ENCODE measurements around the gene CHRNB2. TPM values are rescaled to one million over a fixed set of nuclear protein-coding genes. Genes with fewer than 3 reads are reported as not detected.

Gene CHRNB2
- total RNA-seq, 2 donors from 2014 or later, result 0.52 to 7.6 TPM

DNA sequence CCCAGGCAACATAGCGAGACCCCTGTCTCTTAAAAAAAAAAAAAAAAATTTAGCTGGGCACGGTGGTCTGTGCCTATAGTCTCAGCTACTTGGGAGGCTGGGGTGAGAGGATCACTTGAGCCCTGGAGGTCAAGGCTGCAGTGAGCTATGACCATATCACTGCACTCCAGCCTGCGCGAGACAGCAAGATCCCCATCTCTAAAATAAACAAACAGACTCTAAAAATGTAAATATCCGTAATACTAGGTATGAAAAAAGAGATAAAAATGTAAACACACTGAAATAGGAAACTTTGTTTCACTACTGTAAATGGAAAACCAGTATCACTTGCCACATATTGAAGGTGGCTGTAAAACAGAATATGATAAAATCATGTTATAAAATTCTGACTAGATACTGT lies 23.2 kb downstream of the CHRNB2 start:
- intact Hi-C loops (cut with DNase I), result no loop called here
- ATAC-seq, result no peak
- H3K9me3 ChIP-seq, result no peaks in the 10 kb centered on the region
- no peak overlapping the region for H3K4me3 ChIP-seq
- no peak overlapping the region for H3K27ac ChIP-seq
- H3K27me3 ChIP-seq, result no peaks in the 10 kb centered on the region
- H3K4me1 ChIP-seq, result no peaks in the 10 kb centered on the region
- DNase-seq, result no peak
- peaks cover 10 to 65% of the 10 kb centered on the region in 2 donors for H3K36me3 ChIP-seq (replicated peaks in 1 of 2; ENCODE audit: insufficient read depth in 1 of 2, low read depth in 2 of 2)
- no peak for TF ChIP-seq POLR2A (IDR thresholded peaks at IDR 0.05)
- TF ChIP-seq, protein P1, sequence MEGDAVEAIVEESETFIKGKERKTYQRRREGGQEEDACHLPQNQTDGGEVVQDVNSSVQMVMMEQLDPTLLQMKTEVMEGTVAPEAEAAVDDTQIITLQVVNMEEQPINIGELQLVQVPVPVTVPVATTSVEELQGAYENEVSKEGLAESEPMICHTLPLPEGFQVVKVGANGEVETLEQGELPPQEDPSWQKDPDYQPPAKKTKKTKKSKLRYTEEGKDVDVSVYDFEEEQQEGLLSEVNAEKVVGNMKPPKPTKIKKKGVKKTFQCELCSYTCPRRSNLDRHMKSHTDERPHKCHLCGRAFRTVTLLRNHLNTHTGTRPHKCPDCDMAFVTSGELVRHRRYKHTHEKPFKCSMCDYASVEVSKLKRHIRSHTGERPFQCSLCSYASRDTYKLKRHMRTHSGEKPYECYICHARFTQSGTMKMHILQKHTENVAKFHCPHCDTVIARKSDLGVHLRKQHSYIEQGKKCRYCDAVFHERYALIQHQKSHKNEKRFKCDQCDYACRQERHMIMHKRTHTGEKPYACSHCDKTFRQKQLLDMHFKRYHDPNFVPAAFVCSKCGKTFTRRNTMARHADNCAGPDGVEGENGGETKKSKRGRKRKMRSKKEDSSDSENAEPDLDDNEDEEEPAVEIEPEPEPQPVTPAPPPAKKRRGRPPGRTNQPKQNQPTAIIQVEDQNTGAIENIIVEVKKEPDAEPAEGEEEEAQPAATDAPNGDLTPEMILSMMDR (IDR thresholded peaks at IDR 0.05), result no peak
- 52 to 66% methylated on average over 5 of the region's 5 CpGs for WGBS, 2 donors

DNA sequence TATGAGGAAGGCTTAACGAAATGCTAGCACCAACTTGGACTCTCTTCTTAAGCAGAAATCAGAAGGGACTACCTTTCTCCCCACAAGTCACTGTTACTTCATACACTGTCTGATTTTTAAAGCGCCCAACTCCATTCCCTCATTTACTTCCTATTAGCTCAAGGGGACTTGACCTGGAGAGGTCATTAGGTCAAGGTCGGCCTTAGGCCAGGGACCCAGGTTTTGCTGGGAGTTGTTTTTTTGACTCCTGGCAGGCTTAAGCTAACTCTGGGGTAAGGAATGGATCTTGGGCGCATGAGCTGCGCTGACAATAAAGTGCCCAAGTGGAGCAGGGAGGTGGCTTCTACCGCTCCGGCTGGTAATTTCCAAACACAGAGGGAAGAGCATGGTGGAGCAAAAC lies 23.6 kb downstream of the CHRNB2 start:
- Histone ChIP-seq H3K9me3 (no peaks in the 10 kb centered on the region), H3K27ac (no peak overlapping the region), H3K36me3 (replicated peaks in 1 of 2; ENCODE audit: insufficient read depth in 1 of 2, low read depth in 2 of 2) (peaks cover 10 to 67% of the 10 kb centered on the region in 2 donors), H3K27me3 (no peaks in the 10 kb centered on the region), H3K4me1 (no peaks in the 10 kb centered on the region), H3K4me3 (no peak overlapping the region)
- intact Hi-C loops (cut with DNase I), result no loop called here
- TF ChIP-seq POLR2A (IDR thresholded peaks at IDR 0.05), result no peak
- TF ChIP-seq, protein P1 (IDR thresholded peaks at IDR 0.05), result no peak
- no peak for DNase-seq
- WGBS, 2 donors, result 89 to 97% methylated on average over 7 of the region's 7 CpGs
- ATAC-seq, result no peak

DNA sequence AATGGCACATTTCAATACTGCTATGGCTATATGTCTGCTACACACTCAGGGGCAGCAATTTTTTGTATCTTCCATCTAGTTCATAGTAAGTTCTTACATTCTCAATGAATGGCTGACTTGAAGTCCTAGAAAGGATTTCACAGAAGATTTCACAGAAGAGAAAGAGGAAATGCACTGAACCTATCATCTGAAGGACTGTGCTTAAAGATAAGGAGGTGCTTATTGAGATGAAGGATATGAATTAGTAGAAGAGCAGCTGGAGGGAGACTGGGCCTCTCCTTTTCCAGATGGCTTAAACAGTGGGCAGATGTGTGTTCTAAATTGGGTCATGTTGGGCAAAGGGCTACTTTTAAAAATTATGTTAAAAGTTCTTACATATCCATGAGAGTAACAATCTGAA lies 25.8 kb downstream of the CHRNB2 start:
- H3K4me3 ChIP-seq, result no peak overlapping the region
- no peaks in the 10 kb centered on the region for H3K9me3 ChIP-seq
- DNase-seq (no peak), ATAC-seq (no peak)
- no peak for TF ChIP-seq POLR2A (IDR thresholded peaks at IDR 0.05)
- TF ChIP-seq, protein P1 (IDR thresholded peaks at IDR 0.05), result no peak
- no peak overlapping the region for H3K27ac ChIP-seq
- no peaks in the 10 kb centered on the region for H3K4me1 ChIP-seq
- no peaks in the 10 kb centered on the region for H3K27me3 ChIP-seq
- intact Hi-C loops (cut with DNase I), result no loop called here
- peaks cover 10 to 68% of the 10 kb centered on the region in 2 donors for H3K36me3 ChIP-seq (replicated peaks in 1 of 2; ENCODE audit: insufficient read depth in 1 of 2, low read depth in 2 of 2)

DNA sequence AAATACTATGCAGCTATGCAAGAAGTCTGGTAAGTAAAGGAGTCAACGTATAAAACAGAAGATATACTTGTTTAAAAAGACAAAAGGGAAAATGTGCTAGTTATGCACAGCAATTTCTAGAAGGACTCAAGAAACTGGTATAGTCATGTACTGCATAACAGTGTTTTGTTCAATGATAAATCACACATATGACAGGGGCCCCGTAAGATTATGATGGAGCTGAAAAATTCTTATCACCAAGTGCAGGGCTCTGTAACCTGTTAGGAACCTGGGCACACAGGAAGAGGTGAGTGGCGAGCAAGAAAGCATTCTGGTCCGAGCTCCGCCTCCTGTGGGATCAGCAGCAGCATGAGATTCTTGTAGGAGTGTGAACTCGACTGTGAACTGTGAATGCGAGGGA lies 27.2 kb downstream of the CHRNB2 start:
- Histone ChIP-seq H3K9me3 (no peaks in the 10 kb centered on the region), H3K4me1 (no peaks in the 10 kb centered on the region), H3K4me3 (no peak overlapping the region), H3K27me3 (no peaks in the 10 kb centered on the region), H3K36me3 (replicated peaks in 1 of 2; ENCODE audit: insufficient read depth in 1 of 2, low read depth in 2 of 2) (peaks cover 0 to 55% of the 10 kb centered on the region in 2 donors), H3K27ac (no peak overlapping the region)
- 81 to 82% methylated on average over 7 of the region's 7 CpGs for WGBS, 2 donors
- intact Hi-C loops (cut with DNase I), result no loop called here
- TF ChIP-seq POLR2A (IDR thresholded peaks at IDR 0.05), result no peak
- TF ChIP-seq, protein P1 (IDR thresholded peaks at IDR 0.05), result no peak
- ATAC-seq, result no peak
- DNase-seq, result no peak

DNA sequence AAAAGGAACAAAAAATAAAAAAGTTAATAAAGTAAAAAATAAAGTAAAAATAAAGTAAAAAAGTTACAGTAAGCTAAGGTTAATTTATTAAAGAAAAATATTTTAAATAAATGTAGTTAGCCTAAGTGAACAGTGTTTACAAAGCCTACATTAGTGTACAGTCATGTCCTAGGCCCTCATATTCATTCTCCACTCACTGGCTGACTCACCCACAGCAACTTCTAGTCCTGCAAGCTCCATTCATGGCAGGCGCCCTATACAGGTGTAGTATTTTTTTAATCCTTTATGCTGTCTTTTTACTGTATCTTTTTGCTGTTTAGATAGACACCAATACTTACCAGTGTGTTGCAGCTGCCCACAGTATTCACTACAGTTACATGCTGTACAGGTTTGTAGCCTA lies 28.0 kb downstream of the CHRNB2 start:
- no peak for TF ChIP-seq POLR2A (IDR thresholded peaks at IDR 0.05)
- TF ChIP-seq, protein P1 (IDR thresholded peaks at IDR 0.05), result no peak
- H3K4me1 ChIP-seq, result no peaks in the 10 kb centered on the region
- no peak for ATAC-seq
- peaks cover 2 to 51% of the 10 kb centered on the region in 2 donors for H3K36me3 ChIP-seq (replicated peaks in 1 of 2; ENCODE audit: insufficient read depth in 1 of 2, low read depth in 2 of 2)
- no peak overlapping the region for H3K27ac ChIP-seq
- intact Hi-C loops (cut with DNase I), result no loop called here
- H3K9me3 ChIP-seq, result no peaks in the 10 kb centered on the region
- no peak overlapping the region for H3K4me3 ChIP-seq
- no peaks in the 10 kb centered on the region for H3K27me3 ChIP-seq
- no peak for DNase-seq
- 80 to 83% methylated on average over 1 of the region's 1 CpG for WGBS, 2 donors
